Peyer's patch (tissue), 4 donors: ENCODE results near the gene NT5C3B.
"Not testable (repeated sequence)": the region's sequence is repeated elsewhere in the genome, so short reads cannot be mapped to it uniquely, and the experiment has no call there.

ENCODE experiments used
- POLR2A ChIP-seq, 2 donors: fragments of 450-650 bp; IDR thresholded peaks; one replicate each; pipeline ENCODE4 v1.5.1; 2017; ENCODE audit warnings: antibody characterized with exemption in 2 of 2, mild to moderate bottlenecking in 2 of 2, moderate library complexity in 2 of 2
- TF ChIP-seq, protein P1 (sequence below), 6 experiments: fragments of 450-650 bp in 4 of 6; fragments of 200-600 bp in 2 of 6; sonication (generic) in 1 of 6; IDR thresholded peaks; one replicate each; pipeline ENCODE4 v1.5.1; 2017 to 2019; ENCODE audit warnings: antibody characterized with exemption in 6 of 6, mild to moderate bottlenecking in 3 of 6, moderate library complexity in 1 of 6

DNA sequence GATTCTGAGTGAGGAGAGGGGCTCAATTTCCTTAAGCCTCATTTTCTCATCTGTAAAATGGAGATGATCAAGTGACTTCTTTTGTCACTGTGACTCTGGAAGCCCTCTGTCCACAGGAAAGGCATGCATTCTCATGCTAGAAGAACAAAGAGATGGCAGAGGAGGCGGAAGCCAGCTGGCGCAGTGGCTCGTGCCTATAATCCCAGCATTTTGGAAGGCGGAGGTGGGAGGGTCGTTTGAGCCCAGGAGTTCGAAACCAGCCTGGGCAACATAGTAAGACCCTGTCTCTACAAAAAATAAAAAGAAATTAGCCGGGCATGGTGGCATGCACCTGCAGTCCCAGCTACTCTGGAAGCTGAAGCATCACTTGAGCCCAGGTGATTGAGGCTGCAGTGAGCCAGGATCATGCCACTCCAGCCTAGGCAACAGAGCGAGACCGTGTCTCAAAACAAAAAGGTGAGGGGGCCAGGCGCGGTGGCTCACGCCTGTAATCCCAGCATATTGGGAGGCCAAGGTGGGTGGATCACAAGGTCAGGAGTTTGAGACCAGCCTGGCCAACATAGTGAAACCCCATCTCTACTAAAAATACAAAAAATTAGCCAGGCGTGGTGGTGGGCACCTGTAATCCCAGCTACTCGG lies 59.7 kb downstream of the NT5C3B start:
- TF ChIP-seq, protein P1, sequence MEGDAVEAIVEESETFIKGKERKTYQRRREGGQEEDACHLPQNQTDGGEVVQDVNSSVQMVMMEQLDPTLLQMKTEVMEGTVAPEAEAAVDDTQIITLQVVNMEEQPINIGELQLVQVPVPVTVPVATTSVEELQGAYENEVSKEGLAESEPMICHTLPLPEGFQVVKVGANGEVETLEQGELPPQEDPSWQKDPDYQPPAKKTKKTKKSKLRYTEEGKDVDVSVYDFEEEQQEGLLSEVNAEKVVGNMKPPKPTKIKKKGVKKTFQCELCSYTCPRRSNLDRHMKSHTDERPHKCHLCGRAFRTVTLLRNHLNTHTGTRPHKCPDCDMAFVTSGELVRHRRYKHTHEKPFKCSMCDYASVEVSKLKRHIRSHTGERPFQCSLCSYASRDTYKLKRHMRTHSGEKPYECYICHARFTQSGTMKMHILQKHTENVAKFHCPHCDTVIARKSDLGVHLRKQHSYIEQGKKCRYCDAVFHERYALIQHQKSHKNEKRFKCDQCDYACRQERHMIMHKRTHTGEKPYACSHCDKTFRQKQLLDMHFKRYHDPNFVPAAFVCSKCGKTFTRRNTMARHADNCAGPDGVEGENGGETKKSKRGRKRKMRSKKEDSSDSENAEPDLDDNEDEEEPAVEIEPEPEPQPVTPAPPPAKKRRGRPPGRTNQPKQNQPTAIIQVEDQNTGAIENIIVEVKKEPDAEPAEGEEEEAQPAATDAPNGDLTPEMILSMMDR (IDR thresholded peaks at IDR 0.05): not testable (repeated sequence)
- TF ChIP-seq POLR2A (IDR thresholded peaks at IDR 0.05): not testable (repeated sequence)
